Neural progenitor cell (in vitro differentiated cells): ENCODE measurements around the gene ADAM10. TPM values are rescaled to one million over a fixed set of nuclear protein-coding genes. Genes with fewer than 3 reads are reported as not detected.

ENCODE experiments used
- DNase-seq: peaks from one replicate; pipeline ENCODE4 v3.0.0-alpha.2; 2016; ENCODE audit warnings: low spot score
- H2AFZ ChIP-seq: fragments of 200-600 bp; sonication (generic); replicated peaks from 2 replicates; pipeline ENCODE4 v1.6.1; 2016; ENCODE audit warnings: antibody characterized with exemption
- H3F3A ChIP-seq: fragments of 200-600 bp; sonication (generic); 2 replicates; pipeline ENCODE4 v1.6.1; 2016; ENCODE audit warnings: antibody characterized with exemption, low read depth
- H3K27ac ChIP-seq: fragments of 200-600 bp; sonication (generic); 2 replicates; pipeline ENCODE4 v1.5.1; 2016; ENCODE audit warnings: mild to moderate bottlenecking
- H3K27me3 ChIP-seq: fragments of 200-600 bp; sonication (generic); 2 replicates; pipeline ENCODE4 v1.6.1; 2016; ENCODE audit warnings: mild to moderate bottlenecking, moderate library complexity
- H3K36me3 ChIP-seq: fragments of 200-600 bp; sonication (generic); 2 replicates; pipeline ENCODE4 v1.5.1; 2016
- H3K4me1 ChIP-seq: fragments of 200-600 bp; sonication (generic); 2 replicates; pipeline ENCODE4 v1.6.1; 2016; ENCODE audit warnings: mixed run types
- H3K4me2 ChIP-seq: fragments of 200-600 bp; sonication (generic); 2 replicates; pipeline ENCODE4 v1.6.1; 2016
- H3K4me3 ChIP-seq: fragments of 200-600 bp; sonication (generic); 2 replicates; pipeline ENCODE4 v1.5.1; 2016
- H3K79me2 ChIP-seq: fragments of 200-600 bp; sonication (generic); 2 replicates; pipeline ENCODE4 v1.6.1; 2016; ENCODE audit warnings: low read depth
- H3K9ac ChIP-seq: fragments of 200-600 bp; sonication (generic); 2 replicates; pipeline ENCODE4 v1.6.1; 2016
- H3K9me3 ChIP-seq: fragments of 200-600 bp; sonication (generic); 2 replicates; pipeline ENCODE4 v1.5.1; 2016; ENCODE audit warnings: low read depth
- H4K20me1 ChIP-seq: fragments of 200-600 bp; sonication (generic); 2 replicates; pipeline ENCODE4 v1.6.1; 2016; ENCODE audit warnings: low read depth
- H3K27ac Mint-ChIP-seq: 3 replicates; pipeline ENCODE4 v1.8.0; 2021; ENCODE audit warnings: mixed read lengths
- H3K27me3 Mint-ChIP-seq: 2 replicates; pipeline ENCODE4 v1.8.0; 2022; ENCODE audit warnings: low read depth, mild to moderate bottlenecking, inconsistent platforms, moderate library complexity, mixed read lengths; ENCODE audit not compliant: insufficient read depth
- H3K36me3 Mint-ChIP-seq: 3 replicates; pipeline ENCODE4 v1.8.0; 2021; ENCODE audit warnings: mixed read lengths
- H3K4me1 Mint-ChIP-seq: 3 replicates; pipeline ENCODE4 v1.8.0; 2021; ENCODE audit warnings: mixed read lengths
- H3K4me3 Mint-ChIP-seq: 3 replicates; pipeline ENCODE4 v1.8.0; 2021; ENCODE audit warnings: mild to moderate bottlenecking, moderate library complexity, mixed read lengths
- H3K9me3 Mint-ChIP-seq: 3 replicates; pipeline ENCODE4 v1.8.0; 2020; ENCODE audit warnings: mixed read lengths
- CTCF ChIP-seq: fragments of 200-600 bp; sonication (generic); IDR thresholded peaks from 2 replicates; pipeline ENCODE4 v1.5.1; 2017; ENCODE audit warnings: antibody characterized with exemption, mild to moderate bottlenecking
- EZH2 ChIP-seq: fragments of 200-600 bp; sonication (generic); IDR thresholded peaks from 2 replicates; pipeline ENCODE4 v1.6.1; 2017; ENCODE audit warnings: antibody characterized with exemption, mild to moderate bottlenecking, moderate library complexity
- EZH2phosphoT487 ChIP-seq: fragments of 200-600 bp; sonication (generic); IDR thresholded peaks from 2 replicates; pipeline ENCODE4 v1.6.1; 2017; ENCODE audit warnings: antibody characterized with exemption
- small RNA-seq: library from RNA; depleted of rRNA; stranded (forward); fragments of <200 nt; gene quantifications from one replicate; pipeline ENCODE3, GENCODE V24; 2015
- total RNA-seq: library from RNA; depleted of rRNA; stranded (reverse); fragments of >200 nt; gene quantifications from 2 replicates; pipeline ENCODE4 v1.2.3, GENCODE V29; 2015; ENCODE audit warnings: low replicate concordance

Gene ADAM10
- total RNA-seq, 1 donor from 2014 or later: 153 TPM

- no peak for DNase-seq
- no peak for TF ChIP-seq EZH2phosphoT487
- TF ChIP-seq EZH2: no peak
- no peak for TF ChIP-seq CTCF
- no peaks in the 10 kb centered on the region for H3K36me3 Mint-ChIP-seq
- Histone ChIP-seq H3K79me2 (no peaks in the 10 kb centered on the region), H3K4me1 (no peaks in the 10 kb centered on the region), H3K27me3 (no peaks in the 10 kb centered on the region), H3K36me3 (no peaks in the 10 kb centered on the region), H3K9me3 (no peaks in the 10 kb centered on the region), H3K4me3 (no peak overlapping the region), H3F3A (no peaks in the 10 kb centered on the region), H3K4me2 (no peak overlapping the region), H3K27ac (no peak overlapping the region), H2AFZ (no peak overlapping the region), H4K20me1 (no peaks in the 10 kb centered on the region), H3K9ac (no peak overlapping the region)
- H3K4me1 Mint-ChIP-seq: peaks cover 5% of the 10 kb centered on the region
- no peaks in the 10 kb centered on the region for H3K27me3 Mint-ChIP-seq
- no peaks in the 10 kb centered on the region for H3K9me3 Mint-ChIP-seq
- no peak overlapping the region for H3K4me3 Mint-ChIP-seq
- H3K27ac Mint-ChIP-seq: no peak overlapping the region
Measured at GRCh38 chr15:58541410-58542087, 208.0 kb downstream of the ADAM10 start.

GRCh38 chr15:58539548-58539947 lies 210.0 kb downstream of the ADAM10 start:
- H3K4me3 ChIP-seq: no peak overlapping the region
- Mint-ChIP-seq H3K27me3 (no peaks in the 10 kb centered on the region), H3K27ac (no peak overlapping the region), H3K4me3 (no peak overlapping the region), H3K4me1 (peaks cover 11% of the 10 kb centered on the region), H3K36me3 (no peaks in the 10 kb centered on the region), H3K9me3 (no peaks in the 10 kb centered on the region)
- no peaks in the 10 kb centered on the region for H3F3A ChIP-seq
- H3K4me1 ChIP-seq: no peaks in the 10 kb centered on the region
- no peak overlapping the region for H3K9ac ChIP-seq
- peak overlapping the region; percentile 29 for H3K27ac ChIP-seq
- no peak overlapping the region for H2AFZ ChIP-seq
- H4K20me1 ChIP-seq: no peaks in the 10 kb centered on the region
- no peaks in the 10 kb centered on the region for H3K27me3 ChIP-seq
- H3K36me3 ChIP-seq: no peaks in the 10 kb centered on the region
- H3K4me2 ChIP-seq: no peak overlapping the region
- H3K79me2 ChIP-seq: no peaks in the 10 kb centered on the region
- no peak for DNase-seq
- no peaks in the 10 kb centered on the region for H3K9me3 ChIP-seq
- TF ChIP-seq CTCF (no peak), EZH2phosphoT487 (no peak), EZH2 (no peak)

GRCh38 chr15:58538901-58539300 lies 210.6 kb downstream of the ADAM10 start:
- Histone ChIP-seq H4K20me1 (no peaks in the 10 kb centered on the region), H3K9me3 (no peaks in the 10 kb centered on the region), H3K9ac (no peak overlapping the region), H3K4me1 (no peaks in the 10 kb centered on the region), H3F3A (no peaks in the 10 kb centered on the region), H3K4me3 (no peak overlapping the region), H3K79me2 (no peaks in the 10 kb centered on the region), H3K36me3 (no peaks in the 10 kb centered on the region), H3K27ac (no peak overlapping the region), H2AFZ (no peak overlapping the region), H3K27me3 (no peaks in the 10 kb centered on the region), H3K4me2 (no peak overlapping the region)
- Mint-ChIP-seq H3K4me1 (peaks cover 11% of the 10 kb centered on the region), H3K27ac (no peak overlapping the region), H3K27me3 (no peaks in the 10 kb centered on the region), H3K9me3 (no peaks in the 10 kb centered on the region), H3K36me3 (no peaks in the 10 kb centered on the region), H3K4me3 (no peak overlapping the region)
- no peak for DNase-seq
- TF ChIP-seq EZH2 (no peak), EZH2phosphoT487 (no peak), CTCF (no peak)

Small RNA genes within 50 kb of the gene (small RNA-seq; reads per million reads assigned to genes)
- not detected for gene AC091046.1
- not detected for gene RF00012

Other genes with a start within 250 kb of the ADAM10 start
- 15.4 and 25.0 TPM in 2 replicates for gene MINDY2, start 21.6 kb upstream of the ADAM10 start, total RNA-seq
- 106 and 152 TPM in 2 replicates for gene SLTM, start 184.0 kb upstream of the ADAM10 start, total RNA-seq
- gene RNF111, start 238.0 kb upstream of the ADAM10 start, total RNA-seq: 21.2 and 32.3 TPM in 2 replicates